ENCODE measurements around the gene LRMDA. TPM values are rescaled to one million over a fixed set of nuclear protein-coding genes. Genes with fewer than 3 reads are reported as not detected.
A peak's percentile ranks its signal among the peaks of the same experiment; 100 is the strongest.

Gene LRMDA
- total RNA-seq, 6 donors from 2014 or later, result 12.8 to 185 (median 18.1) TPM

DNA sequence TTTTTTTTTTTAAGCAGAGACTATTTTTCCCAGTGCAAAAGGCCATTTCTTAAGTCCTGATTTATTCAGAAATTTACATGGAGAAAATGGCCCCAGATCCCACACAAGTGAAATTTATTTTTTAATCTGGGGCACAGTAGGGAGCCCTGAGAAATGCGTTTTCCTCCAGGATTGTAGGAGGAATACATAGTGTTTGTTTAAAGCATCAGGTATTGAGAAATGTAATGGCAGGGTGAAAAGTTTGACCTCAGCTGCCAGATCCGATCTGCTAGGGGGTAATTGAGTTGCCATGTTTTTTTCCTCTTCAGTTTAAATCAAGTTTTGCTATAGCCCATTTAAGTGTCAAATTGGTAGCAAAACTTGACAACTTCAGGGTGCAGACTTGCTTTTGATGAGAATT is 110.0 kb downstream of the LRMDA start:
- H3K4me3 ChIP-seq, result no peak overlapping the region
- TF ChIP-seq POLR2AphosphoS5 (IDR thresholded peaks at IDR 0.05) (no peak), EP300 (IDR thresholded peaks at IDR 0.05) (no peak), POLR2A (IDR thresholded peaks at IDR 0.05) (no peak)
- TF ChIP-seq, protein P1, sequence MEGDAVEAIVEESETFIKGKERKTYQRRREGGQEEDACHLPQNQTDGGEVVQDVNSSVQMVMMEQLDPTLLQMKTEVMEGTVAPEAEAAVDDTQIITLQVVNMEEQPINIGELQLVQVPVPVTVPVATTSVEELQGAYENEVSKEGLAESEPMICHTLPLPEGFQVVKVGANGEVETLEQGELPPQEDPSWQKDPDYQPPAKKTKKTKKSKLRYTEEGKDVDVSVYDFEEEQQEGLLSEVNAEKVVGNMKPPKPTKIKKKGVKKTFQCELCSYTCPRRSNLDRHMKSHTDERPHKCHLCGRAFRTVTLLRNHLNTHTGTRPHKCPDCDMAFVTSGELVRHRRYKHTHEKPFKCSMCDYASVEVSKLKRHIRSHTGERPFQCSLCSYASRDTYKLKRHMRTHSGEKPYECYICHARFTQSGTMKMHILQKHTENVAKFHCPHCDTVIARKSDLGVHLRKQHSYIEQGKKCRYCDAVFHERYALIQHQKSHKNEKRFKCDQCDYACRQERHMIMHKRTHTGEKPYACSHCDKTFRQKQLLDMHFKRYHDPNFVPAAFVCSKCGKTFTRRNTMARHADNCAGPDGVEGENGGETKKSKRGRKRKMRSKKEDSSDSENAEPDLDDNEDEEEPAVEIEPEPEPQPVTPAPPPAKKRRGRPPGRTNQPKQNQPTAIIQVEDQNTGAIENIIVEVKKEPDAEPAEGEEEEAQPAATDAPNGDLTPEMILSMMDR (IDR thresholded peaks at IDR 0.05), result no peak
- peaks cover 11 to 15% (median 13%) of the 10 kb centered on the region in 4 donors for H3K4me1 ChIP-seq
- no peaks in the 10 kb centered on the region for H3K36me3 ChIP-seq
- no peaks in the 10 kb centered on the region for H3K27me3 ChIP-seq
- DNase-seq (no peak), ATAC-seq (ENCODE audit: low FRiP score in 2 of 2) (no peak)
- 80 to 85% methylated on average over 2 of the region's 2 CpGs for WGBS, 2 donors
- no peaks in the 10 kb centered on the region for H3K9me3 ChIP-seq
- no peak overlapping the region for H3K27ac ChIP-seq

DNA sequence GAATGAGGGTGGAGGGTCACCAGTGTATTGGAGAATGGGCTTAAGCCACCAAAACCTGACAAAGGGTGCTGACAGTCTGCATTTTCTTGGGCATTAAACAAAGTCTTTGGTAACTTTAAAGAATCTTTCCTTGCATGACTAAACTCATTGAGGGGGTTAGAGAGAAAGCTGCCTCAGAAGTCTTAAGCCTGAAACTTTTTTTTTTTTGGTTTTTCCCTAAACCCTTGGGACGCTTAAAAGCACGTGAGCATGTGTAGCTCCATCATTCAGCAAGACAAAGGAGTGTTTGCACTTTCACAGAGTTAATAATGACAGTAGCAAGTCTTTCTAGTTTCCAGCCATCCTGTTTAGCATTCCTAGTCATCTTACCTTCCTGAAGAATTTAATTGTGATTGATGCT is 110.7 kb downstream of the LRMDA start:
- no peak overlapping the region for H3K4me3 ChIP-seq
- TF ChIP-seq EP300 (IDR thresholded peaks at IDR 0.05), result no peak
- TF ChIP-seq POLR2A (IDR thresholded peaks at IDR 0.05), result no peak
- no peak for TF ChIP-seq POLR2AphosphoS5 (IDR thresholded peaks at IDR 0.05)
- TF ChIP-seq, protein P1 (IDR thresholded peaks at IDR 0.05), result no peak
- DNase-seq (no peak), ATAC-seq (ENCODE audit: low FRiP score in 2 of 2) (no peak)
- WGBS, 2 donors, result 64 to 68% methylated on average over 2 of the region's 2 CpGs
- no peaks in the 10 kb centered on the region for H3K27me3 ChIP-seq
- H3K36me3 ChIP-seq, result no peaks in the 10 kb centered on the region
- no peak overlapping the region for H3K27ac ChIP-seq
- H3K9me3 ChIP-seq, result no peaks in the 10 kb centered on the region
- H3K4me1 ChIP-seq, result peaks cover 12 to 16% (median 14%) of the 10 kb centered on the region in 4 donors

DNA sequence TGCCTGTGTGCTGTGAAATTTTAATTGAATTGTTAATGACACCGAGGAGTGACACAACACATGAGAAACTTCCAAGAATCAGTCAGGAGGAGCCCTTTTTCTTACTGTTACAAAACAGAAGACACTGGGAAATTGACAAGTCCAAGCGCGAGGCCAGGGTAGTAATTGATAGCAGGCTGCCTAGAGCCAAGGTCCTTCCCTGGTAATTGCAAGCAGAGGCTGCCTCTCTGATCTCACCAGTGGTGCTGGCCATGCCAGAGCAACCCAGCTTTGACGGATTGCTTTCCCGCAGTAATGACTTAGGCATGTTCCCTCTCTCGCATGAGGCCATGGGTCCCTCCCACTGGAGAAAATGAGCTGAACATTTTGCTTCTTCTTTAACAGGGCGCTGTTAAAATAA is 111.5 kb downstream of the LRMDA start:
- H3K9me3 ChIP-seq, result no peaks in the 10 kb centered on the region
- ATAC-seq (ENCODE audit: low FRiP score in 2 of 2) (peak in 1 of 2 donors; percentile 94), DNase-seq (no peak)
- H3K27ac ChIP-seq, result no peak overlapping the region
- 70 to 79% methylated on average over 7 of the region's 7 CpGs for WGBS, 2 donors
- no peak overlapping the region for H3K4me3 ChIP-seq
- no peaks in the 10 kb centered on the region for H3K36me3 ChIP-seq
- H3K27me3 ChIP-seq, result no peaks in the 10 kb centered on the region
- H3K4me1 ChIP-seq, result peaks cover 19 to 22% (median 21%) of the 10 kb centered on the region in 4 donors
- TF ChIP-seq EP300 (IDR thresholded peaks at IDR 0.05), result no peak
- TF ChIP-seq POLR2A (IDR thresholded peaks at IDR 0.05), result no peak
- TF ChIP-seq POLR2AphosphoS5 (IDR thresholded peaks at IDR 0.05), result no peak
- TF ChIP-seq, protein P1 (IDR thresholded peaks at IDR 0.05), result no peak

DNA sequence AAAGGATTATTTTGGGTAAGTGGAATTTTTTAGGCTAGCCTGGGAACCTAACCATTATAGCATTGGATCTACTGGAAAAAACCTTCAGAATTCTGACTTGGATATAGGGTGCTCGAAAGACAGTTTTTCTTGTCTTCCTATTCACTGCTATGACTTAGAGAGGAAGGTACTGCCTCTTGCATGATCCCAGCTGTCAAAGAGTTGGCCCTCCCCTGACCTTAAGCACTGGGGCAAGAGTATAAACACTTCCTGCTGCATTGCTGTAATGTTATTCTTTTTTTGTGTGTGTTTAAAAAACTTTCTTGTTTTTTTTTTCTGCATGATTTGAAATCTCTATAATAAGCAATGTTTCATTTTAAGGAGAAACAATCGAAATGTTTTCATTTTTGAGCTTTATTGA is 113.0 kb downstream of the LRMDA start:
- Histone ChIP-seq H3K27ac (no peak overlapping the region), H3K36me3 (no peaks in the 10 kb centered on the region), H3K27me3 (no peaks in the 10 kb centered on the region), H3K9me3 (no peaks in the 10 kb centered on the region), H3K4me3 (no peak overlapping the region), H3K4me1 (peaks cover 19 to 22% (median 21%) of the 10 kb centered on the region in 4 donors)
- DNase-seq (no peak), ATAC-seq (ENCODE audit: low FRiP score in 2 of 2) (peak in 1 of 2 donors; percentile 39)
- TF ChIP-seq POLR2AphosphoS5 (IDR thresholded peaks at IDR 0.05) (no peak), EP300 (IDR thresholded peaks at IDR 0.05) (no peak), POLR2A (IDR thresholded peaks at IDR 0.05) (no peak)
- TF ChIP-seq, protein P1 (IDR thresholded peaks at IDR 0.05), result no peak
- WGBS, 2 donors, result 41 to 55% methylated on average over 2 of the region's 2 CpGs

DNA sequence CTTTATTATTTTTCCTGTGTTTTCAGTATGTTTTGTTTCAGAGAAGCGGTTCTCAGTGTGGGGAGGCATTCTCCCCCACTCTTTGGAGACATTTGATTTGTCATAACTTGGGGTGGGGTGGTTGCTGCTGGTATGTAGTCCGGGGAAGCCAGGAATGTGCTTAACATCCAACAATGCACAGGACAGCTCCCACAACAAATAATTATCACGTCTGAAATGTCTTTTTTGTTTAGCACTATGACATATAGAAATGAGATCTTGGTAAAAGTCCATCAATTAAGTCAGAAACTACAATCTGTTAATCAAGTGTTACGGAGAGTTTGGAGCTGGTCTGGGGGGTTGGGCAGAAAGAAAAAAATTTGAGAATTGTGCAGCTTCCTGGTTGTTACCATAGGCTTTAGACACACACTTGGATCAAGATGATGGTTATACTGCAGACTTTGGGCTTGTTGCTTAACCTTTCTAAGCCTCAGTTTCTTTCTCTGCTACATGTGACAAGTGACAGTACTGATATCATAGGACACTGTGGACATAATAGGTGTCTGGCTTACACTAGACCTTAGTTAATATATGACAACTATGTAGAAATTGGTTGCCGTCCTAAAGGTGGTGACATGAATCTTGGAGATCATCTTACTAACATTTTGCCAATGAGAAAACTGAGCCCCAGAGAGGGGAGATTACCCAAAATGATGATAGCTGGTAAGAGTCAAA is 113.7 kb downstream of the LRMDA start:
- ATAC-seq (ENCODE audit: low FRiP score in 2 of 2), result no peak
- Histone ChIP-seq H3K36me3 (no peaks in the 10 kb centered on the region), H3K4me1 (peaks cover 19 to 22% (median 21%) of the 10 kb centered on the region in 4 donors), H3K9me3 (no peaks in the 10 kb centered on the region), H3K27me3 (no peaks in the 10 kb centered on the region), H3K27ac (no peak overlapping the region), H3K4me3 (no peak overlapping the region)
- TF ChIP-seq POLR2AphosphoS5 (IDR thresholded peaks at IDR 0.05) (no peak), EP300 (IDR thresholded peaks at IDR 0.05) (no peak), POLR2A (IDR thresholded peaks at IDR 0.05) (no peak)
- TF ChIP-seq, protein P1 (IDR thresholded peaks at IDR 0.05), result no peak
- no peak for DNase-seq
- whole genome bisulfite sequencing, 2 donors, result 64 to 76% methylated on average over 5 of the region's 5 CpGs
